ENCODE measurements around the gene KLRC1. TPM values are rescaled to one million over a fixed set of nuclear protein-coding genes. Genes with fewer than 3 reads are reported as not detected.

Gene KLRC1
- total and polyA plus RNA-seq, 2 of the 13 experiments (the other 11 are each of a cell fraction or from before 2014, with no cell fraction given) = not detected

DNA sequence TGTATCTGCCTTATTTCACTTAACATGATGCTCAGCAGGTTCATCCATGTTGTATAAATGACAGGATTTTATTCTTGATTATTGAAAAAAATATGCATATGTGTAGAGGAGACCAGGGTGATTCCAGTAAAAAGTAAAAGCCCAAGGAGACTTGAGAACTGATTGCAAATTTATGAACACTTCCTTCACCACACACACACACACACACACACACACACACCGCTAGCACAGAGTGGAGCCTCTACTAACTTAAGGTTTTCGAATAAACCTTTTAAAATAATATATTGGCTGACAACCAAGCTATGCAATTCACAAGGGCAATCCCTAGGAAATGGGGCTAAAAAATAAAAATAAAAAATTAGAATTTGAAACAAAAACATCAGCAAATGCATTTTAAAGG is 55.0 kb downstream of the KLRC1 start:
- Histone ChIP-seq H3K4me3 (replicated peaks in 1 of 3; ENCODE audit: insufficient read depth in 1 of 3, low read depth in 2 of 3, low read length in 3 of 3) (no peak overlapping the region), H3K36me3 (replicated peaks in 1 of 2; ENCODE audit: control insufficient read depth in 1 of 2, insufficient read depth in 2 of 2, low read length in 2 of 2) (no peaks in the 10 kb centered on the region), H3K9me3 (ENCODE audit: low read length) (no peaks in the 10 kb centered on the region), H2AFZ (ENCODE audit: low read length) (no peak overlapping the region), H3K27ac (ENCODE audit: extremely low read length, insufficient read depth, low read length) (no peak overlapping the region), H4K20me1 (ENCODE audit: insufficient read depth, low read length) (no peaks in the 10 kb centered on the region), H3K79me2 (ENCODE audit: insufficient read depth, low read length) (no peaks in the 10 kb centered on the region), H3K9ac (ENCODE audit: insufficient read depth, low read depth, low read length) (no peak overlapping the region), H3K4me1 (ENCODE audit: insufficient read depth, low read length) (peaks cover 19% of the 10 kb centered on the region), H3K27me3 (ENCODE audit: control insufficient read depth in 1 of 2, insufficient read depth in 2 of 2, low read length in 2 of 2) (no peaks in the 10 kb centered on the region), H3K4me2 (ENCODE audit: low read depth, low read length) (no peak overlapping the region)
- ChIA-PET CTCF (ENCODE audit: low intra/inter-chr PET ratio, low total read pairs) (no interaction called here), POLR2A (no interaction called here)
- no TSS peak for BruUV-seq (replicated peaks)
- ATAC-seq = no peak
- 50% methylated on average over 2 of the region's 2 CpGs for WGBS (ENCODE audit: low lambda C conversion rate)
- in situ Hi-C loops (cut with HindIII; ENCODE audit: extremely low pct_ligation_motif_present, low pct_unique_long_range_greater_than_20kb) = no loop called here
- DNase-seq (ENCODE audit: low spot score) = no peak
- intact Hi-C loops (cut with micrococcal nuclease; ENCODE audit: unreplicated experiment) = no loop called here
- FAIRE-seq = no peak
- TF ChIP-seq, protein P1, sequence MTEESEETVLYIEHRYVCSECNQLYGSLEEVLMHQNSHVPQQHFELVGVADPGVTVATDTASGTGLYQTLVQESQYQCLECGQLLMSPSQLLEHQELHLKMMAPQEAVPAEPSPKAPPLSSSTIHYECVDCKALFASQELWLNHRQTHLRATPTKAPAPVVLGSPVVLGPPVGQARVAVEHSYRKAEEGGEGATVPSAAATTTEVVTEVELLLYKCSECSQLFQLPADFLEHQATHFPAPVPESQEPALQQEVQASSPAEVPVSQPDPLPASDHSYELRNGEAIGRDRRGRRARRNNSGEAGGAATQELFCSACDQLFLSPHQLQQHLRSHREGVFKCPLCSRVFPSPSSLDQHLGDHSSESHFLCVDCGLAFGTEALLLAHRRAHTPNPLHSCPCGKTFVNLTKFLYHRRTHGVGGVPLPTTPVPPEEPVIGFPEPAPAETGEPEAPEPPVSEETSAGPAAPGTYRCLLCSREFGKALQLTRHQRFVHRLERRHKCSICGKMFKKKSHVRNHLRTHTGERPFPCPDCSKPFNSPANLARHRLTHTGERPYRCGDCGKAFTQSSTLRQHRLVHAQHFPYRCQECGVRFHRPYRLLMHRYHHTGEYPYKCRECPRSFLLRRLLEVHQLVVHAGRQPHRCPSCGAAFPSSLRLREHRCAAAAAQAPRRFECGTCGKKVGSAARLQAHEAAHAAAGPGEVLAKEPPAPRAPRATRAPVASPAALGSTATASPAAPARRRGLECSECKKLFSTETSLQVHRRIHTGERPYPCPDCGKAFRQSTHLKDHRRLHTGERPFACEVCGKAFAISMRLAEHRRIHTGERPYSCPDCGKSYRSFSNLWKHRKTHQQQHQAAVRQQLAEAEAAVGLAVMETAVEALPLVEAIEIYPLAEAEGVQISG (CRISPR knock-in tag; IDR thresholded peaks at IDR 0.05) = no peak
- no peak for TF ChIP-seq TRAFD1 (CRISPR knock-in tag; IDR thresholded peaks at IDR 0.05; ENCODE audit: borderline replicate concordance)
- TF ChIP-seq, protein P2, sequence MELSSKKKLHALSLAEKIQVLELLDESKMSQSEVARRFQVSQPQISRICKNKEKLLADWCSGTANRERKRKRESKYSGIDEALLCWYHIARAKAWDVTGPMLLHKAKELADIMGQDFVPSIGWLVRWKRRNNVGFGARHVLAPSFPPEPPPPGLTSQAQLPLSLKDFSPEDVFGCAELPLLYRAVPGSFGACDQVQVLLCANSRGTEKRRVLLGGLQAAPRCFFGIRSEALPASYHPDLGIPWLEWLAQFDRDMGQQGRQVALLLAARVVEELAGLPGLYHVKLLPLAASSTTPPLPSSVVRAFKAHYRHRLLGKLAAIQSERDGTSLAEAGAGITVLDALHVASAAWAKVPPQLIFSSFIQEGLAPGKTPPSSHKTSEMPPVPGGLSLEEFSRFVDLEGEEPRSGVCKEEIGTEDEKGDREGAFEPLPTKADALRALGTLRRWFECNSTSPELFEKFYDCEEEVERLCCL (CRISPR knock-in tag; IDR thresholded peaks at IDR 0.05; ENCODE audit: borderline replicate concordance) = no peak
- no peak for TF ChIP-seq ZNF839 (CRISPR knock-in tag; IDR thresholded peaks at IDR 0.05; ENCODE audit: borderline replicate concordance)
- TF ChIP-seq ZNF772 (CRISPR knock-in tag; IDR thresholded peaks at IDR 0.05) = no peak
- TF ChIP-seq SRSF4 (IDR thresholded peaks at IDR 0.05; ENCODE audit: low read depth, low read length, poor library complexity, severe bottlenecking) = no peak
- TF ChIP-seq PHF8 (CRISPR knock-in tag; IDR thresholded peaks at IDR 0.05) = no peak
- no peak for TF ChIP-seq MLLT10 (CRISPR knock-in tag; IDR thresholded peaks at IDR 0.05)
- no peak for TF ChIP-seq ZNF619 (CRISPR knock-in tag; IDR thresholded peaks at IDR 0.05)
- no peak for TF ChIP-seq ZKSCAN5 (CRISPR knock-in tag; IDR thresholded peaks at IDR 0.05)
- no peak for TF ChIP-seq ZNF143 (CRISPR knock-in tag; IDR thresholded peaks at IDR 0.05)
- no peak for TF ChIP-seq KDM1A (CRISPR knock-in tag; IDR thresholded peaks at IDR 0.05)
- TF ChIP-seq MED1 (CRISPR knock-in tag; IDR thresholded peaks at IDR 0.05) = no peak
- TF ChIP-seq BRD4 (CRISPR knock-in tag; IDR thresholded peaks at IDR 0.05) = no peak
- TF ChIP-seq, protein P3, sequence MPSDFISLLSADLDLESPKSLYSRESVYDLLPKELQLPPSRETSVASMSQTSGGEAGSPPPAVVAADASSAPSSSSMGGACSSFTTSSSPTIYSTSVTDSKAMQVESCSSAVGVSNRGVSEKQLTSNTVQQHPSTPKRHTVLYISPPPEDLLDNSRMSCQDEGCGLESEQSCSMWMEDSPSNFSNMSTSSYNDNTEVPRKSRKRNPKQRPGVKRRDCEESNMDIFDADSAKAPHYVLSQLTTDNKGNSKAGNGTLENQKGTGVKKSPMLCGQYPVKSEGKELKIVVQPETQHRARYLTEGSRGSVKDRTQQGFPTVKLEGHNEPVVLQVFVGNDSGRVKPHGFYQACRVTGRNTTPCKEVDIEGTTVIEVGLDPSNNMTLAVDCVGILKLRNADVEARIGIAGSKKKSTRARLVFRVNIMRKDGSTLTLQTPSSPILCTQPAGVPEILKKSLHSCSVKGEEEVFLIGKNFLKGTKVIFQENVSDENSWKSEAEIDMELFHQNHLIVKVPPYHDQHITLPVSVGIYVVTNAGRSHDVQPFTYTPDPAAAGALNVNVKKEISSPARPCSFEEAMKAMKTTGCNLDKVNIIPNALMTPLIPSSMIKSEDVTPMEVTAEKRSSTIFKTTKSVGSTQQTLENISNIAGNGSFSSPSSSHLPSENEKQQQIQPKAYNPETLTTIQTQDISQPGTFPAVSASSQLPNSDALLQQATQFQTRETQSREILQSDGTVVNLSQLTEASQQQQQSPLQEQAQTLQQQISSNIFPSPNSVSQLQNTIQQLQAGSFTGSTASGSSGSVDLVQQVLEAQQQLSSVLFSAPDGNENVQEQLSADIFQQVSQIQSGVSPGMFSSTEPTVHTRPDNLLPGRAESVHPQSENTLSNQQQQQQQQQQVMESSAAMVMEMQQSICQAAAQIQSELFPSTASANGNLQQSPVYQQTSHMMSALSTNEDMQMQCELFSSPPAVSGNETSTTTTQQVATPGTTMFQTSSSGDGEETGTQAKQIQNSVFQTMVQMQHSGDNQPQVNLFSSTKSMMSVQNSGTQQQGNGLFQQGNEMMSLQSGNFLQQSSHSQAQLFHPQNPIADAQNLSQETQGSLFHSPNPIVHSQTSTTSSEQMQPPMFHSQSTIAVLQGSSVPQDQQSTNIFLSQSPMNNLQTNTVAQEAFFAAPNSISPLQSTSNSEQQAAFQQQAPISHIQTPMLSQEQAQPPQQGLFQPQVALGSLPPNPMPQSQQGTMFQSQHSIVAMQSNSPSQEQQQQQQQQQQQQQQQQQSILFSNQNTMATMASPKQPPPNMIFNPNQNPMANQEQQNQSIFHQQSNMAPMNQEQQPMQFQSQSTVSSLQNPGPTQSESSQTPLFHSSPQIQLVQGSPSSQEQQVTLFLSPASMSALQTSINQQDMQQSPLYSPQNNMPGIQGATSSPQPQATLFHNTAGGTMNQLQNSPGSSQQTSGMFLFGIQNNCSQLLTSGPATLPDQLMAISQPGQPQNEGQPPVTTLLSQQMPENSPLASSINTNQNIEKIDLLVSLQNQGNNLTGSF (CRISPR knock-in tag; IDR thresholded peaks at IDR 0.05) = no peak
- TF ChIP-seq RCOR2 (CRISPR knock-in tag; IDR thresholded peaks at IDR 0.05) = no peak
